B cell (primary cell): ENCODE measurements around the gene TCEAL3. TPM values are rescaled to one million over a fixed set of nuclear protein-coding genes. Genes with fewer than 3 reads are reported as not detected.

Experiments used
- ATAC-seq: fragments of 200-7000 bp; cut with Tn5 transposase; one replicate; pipeline ENCODE4 v1.10.0; 2021; ENCODE audit warnings: low read depth, mild to moderate bottlenecking, moderate number of reproducible peaks, moderate library complexity
- CTCF ChIA-PET: fragments of 350-600 bp; sonication (Branson Sonifier 250); formaldehyde crosslinking; loops from one replicate; lab custom pipeline; 2021; ENCODE audit warnings: antibody characterized with exemption, inconsistent platforms; lab: Charles Lee
- POLR2A ChIA-PET: fragments of 350-600 bp; sonication (Branson Sonifier 250); formaldehyde crosslinking; loops from one replicate; lab custom pipeline; 2021; ENCODE audit warnings: antibody characterized with exemption; lab: Charles Lee
- DNase-seq: peaks from one replicate; pipeline ENCODE4 v3.0.0; 2013
- H2AFZ ChIP-seq: 2 replicates; pipeline ENCODE4 v1.6.1; 2012; ENCODE audit warnings: mild to moderate bottlenecking, low read depth, low read length; ENCODE audit not compliant: insufficient read depth, poor library complexity, severe bottlenecking
- H3K27ac ChIP-seq, 2 donors: 1 replicate in 1 of 2; 2 replicates in 1 of 2; pipeline ENCODE4 v1.5.1; 2012 to 2013; ENCODE audit warnings: low read length in 2 of 2, mild to moderate bottlenecking in 2 of 2, moderate library complexity in 1 of 2
- H3K27me3 ChIP-seq, 4 experiments: fragments of 200-600 bp in 1 of 4; sonication (generic) in 1 of 4; replicated peaks in 1 of 4; 1 replicate in 2 of 4; 2 replicates in 2 of 4; pipeline versions ENCODE4 v1.6.1 to v1.7.0; 2013 to 2016; ENCODE audit warnings: low read length in 3 of 4, mild to moderate bottlenecking in 2 of 4, mixed read lengths in 1 of 4, moderate library complexity in 1 of 4; ENCODE audit not compliant: insufficient read depth in 4 of 4, control insufficient read depth in 3 of 4; ENCODE audit errors: control extremely low read depth in 1 of 4
- H3K36me3 ChIP-seq, 2 experiments: replicated peaks in 1 of 2; 1 replicate in 1 of 2; 2 replicates in 1 of 2; pipeline versions ENCODE4 v1.6.1 to v1.7.1; 2013; ENCODE audit warnings: low read length in 1 of 2; ENCODE audit not compliant: insufficient read depth in 2 of 2, control insufficient read depth in 1 of 2; ENCODE audit errors: control extremely low read depth in 1 of 2, extremely low read depth in 1 of 2
- H3K4me1 ChIP-seq, 2 donors: fragments of 200-600 bp in 1 of 2; sonication (generic) in 1 of 2; 1 replicate in 1 of 2; 2 replicates in 1 of 2; pipeline versions ENCODE4 v1.5.1 to v1.6.1; 2013 to 2017; ENCODE audit warnings: low read length in 2 of 2; ENCODE audit not compliant: control insufficient read depth in 2 of 2, insufficient read depth in 2 of 2
- H3K4me2 ChIP-seq: replicated peaks from 2 replicates; pipeline ENCODE3; 2012; ENCODE audit warnings: mild to moderate bottlenecking, low read depth, low read length; ENCODE audit not compliant: poor library complexity, severe bottlenecking
- H3K4me3 ChIP-seq, 5 experiments: fragments of 200-600 bp in 1 of 5; sonication (generic) in 1 of 5; 1 replicate in 3 of 5; 2 replicates in 2 of 5; pipeline versions ENCODE4 v1.5.1 to v1.7.0; 2011 to 2016; ENCODE audit warnings: low read length in 4 of 5, mild to moderate bottlenecking in 4 of 5, low read depth in 2 of 5, control low read depth in 1 of 5, moderate library complexity in 1 of 5; ENCODE audit not compliant: insufficient read depth in 1 of 5; ENCODE audit errors: control extremely low read depth in 1 of 5, extremely low read depth in 1 of 5
- H3K79me2 ChIP-seq: fragments of 200-600 bp; sonication (generic); one replicate; pipeline ENCODE4 v1.6.0; 2016; ENCODE audit warnings: low read length; ENCODE audit not compliant: control insufficient read depth, insufficient read depth
- H3K9ac ChIP-seq: fragments of 200-600 bp; sonication (generic); 2 replicates; pipeline ENCODE4 v1.6.1; 2017; ENCODE audit warnings: mild to moderate bottlenecking, low read length, moderate library complexity
- H3K9me3 ChIP-seq, 3 donors: one replicate each; pipeline versions ENCODE4 v1.6.1 to v1.7.1; 2013; ENCODE audit warnings: low read length in 2 of 3; ENCODE audit not compliant: control insufficient read depth in 2 of 3, insufficient read depth in 1 of 3; ENCODE audit errors: control extremely low read depth in 1 of 3
- H4K20me1 ChIP-seq: 2 replicates; pipeline ENCODE4 v1.6.0; 2012; ENCODE audit warnings: mild to moderate bottlenecking, low read length; ENCODE audit not compliant: insufficient read depth, control insufficient read depth, poor library complexity, severe bottlenecking
- H3K27ac Mint-ChIP-seq: one replicate; pipeline ENCODE4 v1.8.0; 2021; ENCODE audit warnings: mixed read lengths
- H3K27me3 Mint-ChIP-seq: one replicate; pipeline ENCODE4 v1.8.0; 2021; ENCODE audit warnings: mixed read lengths
- H3K4me1 Mint-ChIP-seq: one replicate; pipeline ENCODE4 v1.8.0; 2021; ENCODE audit warnings: mixed read lengths
- H3K4me3 Mint-ChIP-seq: one replicate; pipeline ENCODE4 v1.8.0; 2021; ENCODE audit warnings: mixed read lengths
- H3K9me3 Mint-ChIP-seq: one replicate; pipeline ENCODE4 v1.8.0; 2022; ENCODE audit warnings: mixed read lengths; ENCODE audit not compliant: insufficient read depth
- EZH2 ChIP-seq: IDR thresholded peaks from 2 replicates; pipeline ENCODE4 v1.6.1; 2012; ENCODE audit warnings: borderline replicate concordance, low read depth, mild to moderate bottlenecking, moderate library complexity, low read length; ENCODE audit not compliant: insufficient read depth, poor library complexity, severe bottlenecking
- WGBS: methylation state at CpG from one replicate; pipeline ENCODE4 v1.1.5; 2013; ENCODE audit warnings: missing lambda C conversion rate; ENCODE audit not compliant: insufficient coverage; 5-methylcytosine and 5-hydroxymethylcytosine counted together
- intact Hi-C: fragments of 100-400 bp; cut with micrococcal nuclease; formaldehyde crosslinking; loops from one replicate; pipeline ENCODE4 v1.10.0; 2022
- polyA plus RNA-seq: library from polyadenylated mRNA; depleted of rRNA; stranded (reverse); fragments of >200 nt; gene quantifications from 2 replicates; pipeline ENCODE4 v1.2.3, GENCODE V29; 2012
- total RNA-seq, 2 donors: library from RNA; stranded (reverse); fragments of 120-200 nt in 1 of 2; gene quantifications; 1 replicate in 1 of 2; 2 replicates in 1 of 2; pipeline versions ENCODE4 v1.2.3 to v1.2.4, GENCODE V29; 2013 to 2022
- TF ChIP-seq, protein P1 (sequence below): fragments of 200-600 bp; IDR thresholded peaks from one replicate; pipeline ENCODE4 v1.8.0; 2022; ENCODE audit warnings: antibody characterized with exemption, mild to moderate bottlenecking

Gene TCEAL3
- total and polyA plus RNA-seq, 2 donors (not counting 1 experiment from before 2014, with no cell fraction given): 1.3 to 6.7 TPM

- Histone ChIP-seq H3K9ac (no peak overlapping the region), H3K9me3 (no peaks in the 10 kb centered on the region), H3K4me1 (peaks cover 3 to 9% of the 10 kb centered on the region in 2 donors), H4K20me1 (no peaks in the 10 kb centered on the region), H3K4me3 (no peak overlapping the region), H3K27me3 (no peaks in the 10 kb centered on the region), H3K79me2 (no peaks in the 10 kb centered on the region), H3K4me2 (no peak overlapping the region), H3K27ac (no peak overlapping the region), H2AFZ (no peak overlapping the region), H3K36me3 (no peaks in the 10 kb centered on the region)
- H3K4me1 Mint-ChIP-seq: peaks cover 13% of the 10 kb centered on the region
- CTCF ChIA-PET: no interaction called here
- intact Hi-C loops: loop anchor here (5.0 kb wide), 1 partner anchor 40 kb away; the partner anchor contains the start of gene TCEAL4
- H3K27me3 Mint-ChIP-seq: no peaks in the 10 kb centered on the region
- DNase-seq: no peak
- POLR2A ChIA-PET: no interaction called here
- no peak overlapping the region for H3K4me3 Mint-ChIP-seq
- H3K9me3 Mint-ChIP-seq: no peaks in the 10 kb centered on the region
- H3K27ac Mint-ChIP-seq: no peak overlapping the region
- no peak for ATAC-seq
- TF ChIP-seq EZH2: no peak
- TF ChIP-seq, protein P1, sequence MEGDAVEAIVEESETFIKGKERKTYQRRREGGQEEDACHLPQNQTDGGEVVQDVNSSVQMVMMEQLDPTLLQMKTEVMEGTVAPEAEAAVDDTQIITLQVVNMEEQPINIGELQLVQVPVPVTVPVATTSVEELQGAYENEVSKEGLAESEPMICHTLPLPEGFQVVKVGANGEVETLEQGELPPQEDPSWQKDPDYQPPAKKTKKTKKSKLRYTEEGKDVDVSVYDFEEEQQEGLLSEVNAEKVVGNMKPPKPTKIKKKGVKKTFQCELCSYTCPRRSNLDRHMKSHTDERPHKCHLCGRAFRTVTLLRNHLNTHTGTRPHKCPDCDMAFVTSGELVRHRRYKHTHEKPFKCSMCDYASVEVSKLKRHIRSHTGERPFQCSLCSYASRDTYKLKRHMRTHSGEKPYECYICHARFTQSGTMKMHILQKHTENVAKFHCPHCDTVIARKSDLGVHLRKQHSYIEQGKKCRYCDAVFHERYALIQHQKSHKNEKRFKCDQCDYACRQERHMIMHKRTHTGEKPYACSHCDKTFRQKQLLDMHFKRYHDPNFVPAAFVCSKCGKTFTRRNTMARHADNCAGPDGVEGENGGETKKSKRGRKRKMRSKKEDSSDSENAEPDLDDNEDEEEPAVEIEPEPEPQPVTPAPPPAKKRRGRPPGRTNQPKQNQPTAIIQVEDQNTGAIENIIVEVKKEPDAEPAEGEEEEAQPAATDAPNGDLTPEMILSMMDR: no peak
Measured at GRCh38 chrX:103626855-103627254, 19.1 kb downstream of the TCEAL3 start.

- Histone ChIP-seq H3K4me1 (peaks cover 3 to 9% of the 10 kb centered on the region in 2 donors), H4K20me1 (no peaks in the 10 kb centered on the region), H3K4me3 (peak within 1 kb of the TSS; percentile 49 to 74 (median 63)), H3K4me2 (peak within 1 kb of the TSS; percentile 66), H3K9me3 (no peaks in the 10 kb centered on the region), H3K27me3 (no peaks in the 10 kb centered on the region), H2AFZ (peak within 1 kb of the TSS; percentile 70), H3K36me3 (no peaks in the 10 kb centered on the region), H3K9ac (peak within 1 kb of the TSS; percentile 61), H3K79me2 (no peaks in the 10 kb centered on the region), H3K27ac (peak within 1 kb of the TSS; percentile 67 to 68)
- Mint-ChIP-seq H3K4me3 (peak within 1 kb of the TSS; percentile 89), H3K4me1 (peaks cover 13% of the 10 kb centered on the region), H3K27ac (peak within 1 kb of the TSS; percentile 89), H3K27me3 (no peaks in the 10 kb centered on the region), H3K9me3 (no peaks in the 10 kb centered on the region)
- WGBS: 2% methylated on average over 12 of the region's 32 CpGs
- POLR2A ChIA-PET: no interaction called here
- DNase-seq: peak; percentile 69
- intact Hi-C loops: loop anchor here (1.0 to 5.0 kb wide), 2 partner anchors 41 to 58 kb away; partner anchors contain the start of genes MORF4L2 and TCEAL4
- peak; percentile 65 for ATAC-seq
- CTCF ChIA-PET: no interaction called here
- TF ChIP-seq EZH2: no peak
- TF ChIP-seq, protein P1: no peak
Measured at GRCh38 chrX:103628386-103629317, 20.9 kb downstream of the TCEAL3 start, which contains the start of gene TCEAL1. Gene TCEAL1, plus strand, starts transcription at chrX:103628975. Its CDS starts 942 bp downstream, at chrX:103629917.
